Measurements from ENCODE around the gene TMEM115. TPM values are rescaled to one million over a fixed set of nuclear protein-coding genes. Genes with fewer than 3 reads are reported as not detected.

TMEM115 gene
- total and polyA plus RNA-seq, 2 of the 13 experiments (the other 11 are each of a cell fraction or from before 2014, with no cell fraction given) = 22.1 to 30.7 TPM

GRCh38 chr3:50358911-50359759 is at the start of gene TMEM115 (continued):
- peak; percentile 44; the same call in 1 of the 2 replicates for TF ChIP-seq ZBTB20 (CRISPR knock-in tag; IDR thresholded peaks at IDR 0.05; ENCODE audit: borderline replicate concordance, low read depth)
- no peak for TF ChIP-seq ZNF850 (CRISPR knock-in tag; conservative IDR thresholded peaks at IDR 0.05)
- 0 out of 2 replicates have a peak, but pooled peaks have one; percentile 71 for TF ChIP-seq ZNF569 (CRISPR knock-in tag; IDR thresholded peaks at IDR 0.05; ENCODE audit: borderline replicate concordance)
- no peak for TF ChIP-seq MNT (IDR thresholded peaks at IDR 0.05)
- TF ChIP-seq TRIM24 (CRISPR knock-in tag; IDR thresholded peaks at IDR 0.05) = no peak
- no peak for TF ChIP-seq TFE3 (CRISPR knock-in tag; IDR thresholded peaks at IDR 0.05)
- TF ChIP-seq MLX (CRISPR knock-in tag; IDR thresholded peaks at IDR 0.05) = peak; percentile 60
- no peak for TF ChIP-seq PAWR (CRISPR knock-in tag; IDR thresholded peaks at IDR 0.05; ENCODE audit: borderline replicate concordance)
- TF ChIP-seq ZBTB44 (CRISPR knock-in tag; IDR thresholded peaks at IDR 0.05) = no peak; the same call in 1 of the 2 replicates
- TF ChIP-seq CREM (IDR thresholded peaks at IDR 0.05) = peak; percentile 100
- no peak for TF ChIP-seq CREM (CRISPR knock-in tag; IDR thresholded peaks at IDR 0.05)
- peak; percentile 47; the same call in 1 of the 2 replicates for TF ChIP-seq ZNF142 (CRISPR knock-in tag; IDR thresholded peaks at IDR 0.05)
- no peak for TF ChIP-seq ZNF362 (CRISPR knock-in tag; IDR thresholded peaks at IDR 0.05; ENCODE audit: borderline replicate concordance)
- no peak for TF ChIP-seq ZNF572 (CRISPR knock-in tag; IDR thresholded peaks at IDR 0.05)
- no peak for TF ChIP-seq RORA (CRISPR knock-in tag; IDR thresholded peaks at IDR 0.05)
- no peak; the same call in 1 of the 2 replicates for TF ChIP-seq NR2F2 (IDR thresholded peaks at IDR 0.05; ENCODE audit: borderline replicate concordance, low read depth)

Data from HepG2 (cell line).